GM04503 (cell line): ENCODE data around the gene ADAMTS16.

ENCODE experiments used
- DNase-seq: peaks from one replicate; pipeline ENCODE4 v3.0.0-alpha.2; 2012; ENCODE audit warnings: low read depth

The ADAMTS16 gene

GRCh38 chr5:5344606-5345005, 204.5 kb downstream of the ADAMTS16 start:
- DNase-seq: no peak

- DNase-seq: no peak
Measured at GRCh38 chr5:5347442-5347841, 207.3 kb downstream of the ADAMTS16 start.

GRCh38 chr5:5348135-5348534, 208.0 kb downstream of the ADAMTS16 start:
- no peak for DNase-seq

- no peak for DNase-seq
Measured at GRCh38 chr5:5348576-5348975, 208.4 kb downstream of the ADAMTS16 start.

GRCh38 chr5:5350101-5350500, 210.0 kb downstream of the ADAMTS16 start:
- no peak for DNase-seq

- no peak for DNase-seq
Measured at GRCh38 chr5:5351288-5351979, 211.3 kb downstream of the ADAMTS16 start.

- DNase-seq: no peak
Measured at GRCh38 chr5:5352675-5353074, 212.5 kb downstream of the ADAMTS16 start.

- no peak for DNase-seq
Measured at GRCh38 chr5:5353681-5354080, 213.6 kb downstream of the ADAMTS16 start.

GRCh38 chr5:5356765-5357164, 216.6 kb downstream of the ADAMTS16 start:
- DNase-seq: no peak

DNA sequence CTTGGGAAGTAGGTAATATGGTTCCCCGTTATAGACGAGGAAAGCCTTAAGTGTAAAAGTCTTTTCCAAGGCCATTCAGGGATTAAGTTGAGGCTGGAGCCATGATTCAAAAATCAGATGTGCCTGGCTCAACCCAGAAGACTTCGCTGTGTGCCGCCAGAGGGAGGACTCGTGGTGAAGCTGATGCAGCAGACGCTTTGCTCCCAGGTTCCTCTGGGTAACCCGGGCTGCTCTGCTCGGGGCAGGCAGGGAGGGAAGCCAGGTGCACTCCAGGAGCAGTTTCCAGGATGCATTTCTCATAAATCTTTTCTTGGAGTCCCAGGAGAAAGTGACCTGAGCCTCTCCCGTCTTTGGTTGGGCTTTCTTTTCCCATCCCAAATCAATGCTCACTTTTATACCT, 219.5 kb downstream of the ADAMTS16 start:
- no peak for DNase-seq

- no peak for DNase-seq
Measured at GRCh38 chr5:5360363-5360940, 220.3 kb downstream of the ADAMTS16 start.

- no peak for DNase-seq
Measured at GRCh38 chr5:5360941-5361520, 220.9 kb downstream of the ADAMTS16 start.

- DNase-seq: no peak
Measured at GRCh38 chr5:5363045-5363444, 222.9 kb downstream of the ADAMTS16 start.

- DNase-seq: no peak
Measured at GRCh38 chr5:5364932-5365331, 224.8 kb downstream of the ADAMTS16 start.

DNA sequence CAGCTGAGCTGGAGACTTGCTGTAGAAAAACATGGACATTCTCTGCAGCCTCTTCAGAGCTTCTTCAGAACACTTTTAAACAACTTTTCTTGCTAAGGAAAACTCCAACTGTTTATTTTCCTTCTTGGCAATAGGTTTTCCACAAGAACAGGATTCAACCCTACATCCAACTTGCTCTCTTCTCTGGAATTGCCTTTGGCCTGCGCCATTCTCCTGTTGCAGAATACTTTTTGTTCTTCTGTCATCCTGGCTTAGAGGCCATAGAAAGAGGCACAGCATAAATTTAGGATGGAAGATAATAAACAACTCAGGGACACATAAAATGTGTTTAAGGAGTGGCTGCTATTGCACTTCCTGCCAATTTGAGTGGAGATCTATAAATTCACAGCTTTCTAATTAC, 227.6 kb downstream of the ADAMTS16 start:
- DNase-seq: no peak

- DNase-seq: no peak
Measured at GRCh38 chr5:5369051-5369605, 229.0 kb downstream of the ADAMTS16 start.
